ENCODE data around the gene ABCG4. TPM values are rescaled to one million over a fixed set of nuclear protein-coding genes. Genes with fewer than 3 reads are reported as not detected.

ABCG4 gene
- total and polyA plus RNA-seq, 2 of the 8 experiments (the other 6 are each of a cell fraction or from before 2014, with no cell fraction given): 1.8 to 2.3 TPM

DNA sequence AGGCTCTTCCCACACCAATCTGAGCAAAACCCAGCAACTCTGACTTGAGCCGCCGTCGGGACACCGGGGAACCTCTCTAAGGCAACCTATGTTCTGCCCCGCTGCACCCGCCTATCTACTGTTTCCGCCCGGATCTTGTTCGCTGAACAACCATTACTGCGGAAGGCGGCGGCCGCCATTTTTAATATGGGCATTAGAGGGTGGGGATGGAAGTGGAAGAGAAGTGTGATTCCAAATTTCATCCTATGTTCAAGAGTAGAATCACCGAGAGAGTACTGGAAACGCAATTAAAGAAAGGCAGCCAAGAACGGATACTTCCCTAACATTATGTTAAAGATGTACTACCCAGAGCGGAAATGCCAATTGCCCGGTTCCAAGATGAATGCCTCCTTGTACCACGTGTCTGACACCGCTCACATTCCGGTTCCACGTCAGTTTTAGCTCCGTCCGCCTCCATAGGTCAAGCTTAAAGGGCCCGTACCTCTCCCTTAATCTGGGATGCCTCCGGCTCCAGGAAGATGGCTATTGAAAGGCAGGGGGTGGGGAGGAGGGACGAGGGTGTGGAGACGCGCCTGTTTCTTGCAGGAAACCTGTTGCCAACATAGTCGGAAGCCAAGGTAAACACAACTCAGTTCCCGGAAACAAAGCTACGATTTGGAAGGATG, 47.0 kb upstream of the ABCG4 start, which contains the start of gene DPAGT1 (continued):
- TF ChIP-seq RAD21 (IDR thresholded peaks at IDR 0.05 in 1 of 2, conservative IDR thresholded peaks at IDR 0.05 in 1 of 2; ENCODE audit: low read depth in 2 of 2, low read length in 2 of 2) (no peak), POU5F1 (IDR thresholded peaks at IDR 0.05; ENCODE audit: low read depth, low read length) (no peak), SIX5 (IDR thresholded peaks at IDR 0.05; ENCODE audit: low read depth, low read length) (peak; percentile 37; the same call in 1 of the 2 replicates), CREB1 (IDR thresholded peaks at IDR 0.05) (peak; percentile 70), JUN (IDR thresholded peaks at IDR 0.05; ENCODE audit: low read depth, low read length) (no peak), GABPA (IDR thresholded peaks at IDR 0.05; ENCODE audit: borderline replicate concordance, insufficient read depth, low read length) (peak; percentile 79), NANOG (IDR thresholded peaks at IDR 0.05; ENCODE audit: insufficient read depth, low read depth, low read length, poor library complexity, severe bottlenecking) (no peak), SIRT6 (IDR thresholded peaks at IDR 0.05; ENCODE audit: low read length) (no peak), PHF8 (conservative IDR thresholded peaks at IDR 0.05; ENCODE audit: low read depth, low read length) (no peak; the same call in 1 of the 2 replicates), TAF7 (optimal IDR thresholded peaks at IDR 0.05; ENCODE audit: borderline replicate concordance, low read depth, low read length) (no peak), SP4 (IDR thresholded peaks at IDR 0.05; ENCODE audit: low read length) (peak; percentile 62), ZNF274 (IDR thresholded peaks at IDR 0.05; ENCODE audit: borderline replicate concordance, extremely low read depth, low read length) (no peak), SIN3A (conservative IDR thresholded peaks at IDR 0.05 in 1 of 2, IDR thresholded peaks at IDR 0.05 in 1 of 2; ENCODE audit: low read depth in 1 of 2, low read length in 2 of 2) (peak; percentile 78 to 92; a peak in 2 of 4 replicates), EP300 (IDR thresholded peaks at IDR 0.05; ENCODE audit: borderline replicate concordance in 1 of 2, low read depth in 2 of 2, low read length in 2 of 2) (peak in 1 of 2 experiments; percentile 50; a peak in 1 of 3 replicates), POLR2AphosphoS5 (IDR thresholded peaks at IDR 0.05; ENCODE audit: low read depth, low read length) (peak; percentile 55), JUND (IDR thresholded peaks at IDR 0.05; ENCODE audit: low read length) (no peak), TCF12 (IDR thresholded peaks at IDR 0.05; ENCODE audit: low read depth, low read length) (no peak), HDAC6 (IDR thresholded peaks at IDR 0.05; ENCODE audit: low read depth, low read length) (no peak), KDM1A (IDR thresholded peaks at IDR 0.05; ENCODE audit: borderline replicate concordance, low read length) (no peak), KDM5A (IDR thresholded peaks at IDR 0.05; ENCODE audit: low read length) (no peak; the same call in 1 of the 2 replicates), BACH1 (IDR thresholded peaks at IDR 0.05; ENCODE audit: low read length) (no peak), CHD2 (IDR thresholded peaks at IDR 0.05; ENCODE audit: low read length) (0 out of 2 replicates have a peak, but pooled peaks have one; percentile 17)
- TF ChIP-seq, protein P1, sequence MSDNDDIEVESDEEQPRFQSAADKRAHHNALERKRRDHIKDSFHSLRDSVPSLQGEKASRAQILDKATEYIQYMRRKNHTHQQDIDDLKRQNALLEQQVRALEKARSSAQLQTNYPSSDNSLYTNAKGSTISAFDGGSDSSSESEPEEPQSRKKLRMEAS (IDR thresholded peaks at IDR 0.05): peak; percentile 98
- TF ChIP-seq, protein P2, sequence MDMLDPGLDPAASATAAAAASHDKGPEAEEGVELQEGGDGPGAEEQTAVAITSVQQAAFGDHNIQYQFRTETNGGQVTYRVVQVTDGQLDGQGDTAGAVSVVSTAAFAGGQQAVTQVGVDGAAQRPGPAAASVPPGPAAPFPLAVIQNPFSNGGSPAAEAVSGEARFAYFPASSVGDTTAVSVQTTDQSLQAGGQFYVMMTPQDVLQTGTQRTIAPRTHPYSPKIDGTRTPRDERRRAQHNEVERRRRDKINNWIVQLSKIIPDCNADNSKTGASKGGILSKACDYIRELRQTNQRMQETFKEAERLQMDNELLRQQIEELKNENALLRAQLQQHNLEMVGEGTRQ (IDR thresholded peaks at IDR 0.05; ENCODE audit: low read length): peak; percentile 86

Measured in H1 (cell line).